IPS-18c (cell line): ENCODE data around the gene FMNL3.

Experiments used
- H3K4me3 ChIP-seq: 2 replicates; pipeline ENCODE4 v1.7.0; 2013; ENCODE audit warnings: low read depth, mild to moderate bottlenecking, low read length, moderate library complexity; ENCODE audit not compliant: insufficient read depth
- H3K9me3 ChIP-seq: one replicate; pipeline ENCODE4 v1.6.1; 2013; ENCODE audit warnings: mild to moderate bottlenecking, low read length, moderate library complexity; ENCODE audit not compliant: control insufficient read depth, insufficient read depth

Gene FMNL3

DNA sequence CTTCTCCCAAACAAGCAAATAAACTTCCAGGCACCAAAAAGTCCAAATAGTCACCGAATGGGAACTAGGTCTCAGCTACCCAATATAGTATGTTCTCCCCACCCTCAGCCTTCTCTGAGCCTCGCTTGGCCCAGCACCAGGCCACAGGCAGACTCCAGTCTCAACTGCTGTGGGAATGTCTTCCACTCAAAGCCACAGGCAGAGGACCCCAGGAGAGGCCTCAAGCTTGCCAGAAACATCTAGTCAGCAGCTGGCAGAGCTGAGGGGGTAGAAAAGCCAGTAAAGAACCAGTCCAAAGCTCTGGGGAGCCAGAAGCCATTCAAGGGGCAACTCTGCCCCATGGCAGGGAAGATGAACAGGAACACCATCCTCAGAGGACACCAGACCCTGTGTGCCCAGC, 41.8 kb downstream of the FMNL3 start:
- no peaks in the 10 kb centered on the region for H3K9me3 ChIP-seq
- H3K4me3 ChIP-seq: no peak overlapping the region

- H3K4me3 ChIP-seq: no peak overlapping the region
- no peaks in the 10 kb centered on the region for H3K9me3 ChIP-seq
These were observed 42.5 kb downstream of the FMNL3 start for GRCh38 chr12:49664591-49665239.

DNA sequence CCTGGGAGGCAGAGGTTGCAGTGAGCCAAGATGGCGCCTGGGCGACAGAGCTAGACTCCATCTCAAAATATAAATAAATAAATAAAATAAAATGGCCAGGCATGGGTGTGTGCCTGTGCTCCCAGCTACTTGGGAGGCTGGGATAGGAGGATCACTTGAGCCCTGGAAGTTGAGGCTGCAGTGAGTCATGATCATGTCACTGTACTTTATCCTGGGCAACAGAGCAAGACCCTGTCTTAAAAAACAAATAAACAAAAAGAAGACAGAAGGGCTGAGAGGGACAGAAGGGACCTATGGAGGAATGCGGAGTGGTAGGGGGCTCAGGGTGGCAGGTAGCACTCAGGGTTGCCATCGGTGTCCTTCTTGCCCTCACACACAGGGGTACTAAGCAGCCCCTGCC, 43.0 kb downstream of the FMNL3 start:
- H3K4me3 ChIP-seq: no peak overlapping the region
- H3K9me3 ChIP-seq: no peaks in the 10 kb centered on the region

GRCh38 chr12:49662998-49663843, 44.0 kb downstream of the FMNL3 start:
- Histone ChIP-seq H3K9me3 (no peaks in the 10 kb centered on the region), H3K4me3 (no peak overlapping the region)

- no peak overlapping the region for H3K4me3 ChIP-seq
- H3K9me3 ChIP-seq: no peaks in the 10 kb centered on the region
These were observed 45.5 kb downstream of the FMNL3 start for GRCh38 chr12:49661746-49662145.

GRCh38 chr12:49661191-49661590, 46.0 kb downstream of the FMNL3 start:
- Histone ChIP-seq H3K9me3 (no peaks in the 10 kb centered on the region), H3K4me3 (no peak overlapping the region)

- H3K9me3 ChIP-seq: no peaks in the 10 kb centered on the region
- no peak overlapping the region for H3K4me3 ChIP-seq
These were observed 47.5 kb downstream of the FMNL3 start for GRCh38 chr12:49659753-49660152.

- Histone ChIP-seq H3K9me3 (no peaks in the 10 kb centered on the region), H3K4me3 (no peak overlapping the region)
These were observed 48.9 kb downstream of the FMNL3 start for GRCh38 chr12:49658276-49658675.

DNA sequence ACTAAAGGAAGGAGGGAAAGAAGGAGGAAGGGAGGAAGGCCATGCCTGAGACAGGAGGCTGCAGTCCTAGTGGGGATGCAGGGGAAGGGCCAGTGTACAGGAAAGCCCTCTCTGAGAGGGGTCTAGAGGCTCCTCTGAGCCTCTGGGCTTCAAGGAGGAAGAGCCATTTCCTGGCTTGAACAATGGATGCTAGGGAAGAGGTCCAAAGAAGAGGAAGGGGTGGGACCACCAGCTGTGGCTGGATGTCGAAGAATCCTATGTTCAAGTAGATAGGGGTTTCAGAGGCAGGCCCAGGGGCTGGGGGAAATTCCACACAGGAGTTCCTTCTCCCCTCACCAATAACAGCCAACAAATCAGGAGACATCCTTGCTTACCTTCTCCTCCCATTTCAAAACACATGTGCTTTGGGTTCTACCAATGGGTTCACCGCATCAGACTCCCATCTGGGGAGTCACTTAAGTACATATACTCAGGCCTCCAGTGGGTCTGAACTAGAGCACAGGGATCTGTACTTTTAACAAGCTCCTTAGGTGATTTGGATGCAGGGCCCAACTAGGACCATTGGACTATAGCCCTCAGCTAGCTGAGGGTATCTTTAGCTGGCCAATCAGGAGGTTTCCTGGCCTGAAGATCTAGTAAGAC, 51.5 kb downstream of the FMNL3 start:
- H3K9me3 ChIP-seq: no peaks in the 10 kb centered on the region
- H3K4me3 ChIP-seq: no peak overlapping the region

DNA sequence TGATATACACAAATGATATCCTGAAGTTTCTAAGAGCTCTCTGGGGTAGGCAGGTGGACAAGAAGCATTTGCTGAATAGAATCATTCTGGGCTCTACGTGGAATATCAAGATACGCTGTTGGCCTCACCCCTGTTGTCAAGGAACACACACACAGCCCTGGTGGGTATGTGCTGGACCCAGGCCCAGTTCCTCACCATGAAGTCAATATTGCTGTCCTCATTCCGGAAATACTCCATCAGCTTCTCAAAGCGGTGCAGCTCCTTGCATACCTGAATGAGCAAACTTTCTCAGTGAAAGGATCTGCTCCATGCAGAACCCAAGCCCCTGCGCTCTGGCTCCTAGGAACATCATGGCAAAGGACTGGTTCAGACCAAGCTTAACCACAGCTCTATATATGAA, 52.5 kb downstream of the FMNL3 start:
- Histone ChIP-seq H3K9me3 (no peaks in the 10 kb centered on the region), H3K4me3 (no peak overlapping the region)

GRCh38 chr12:49652921-49653520, 54.2 kb downstream of the FMNL3 start:
- H3K4me3 ChIP-seq: no peak overlapping the region
- H3K9me3 ChIP-seq: no peaks in the 10 kb centered on the region

DNA sequence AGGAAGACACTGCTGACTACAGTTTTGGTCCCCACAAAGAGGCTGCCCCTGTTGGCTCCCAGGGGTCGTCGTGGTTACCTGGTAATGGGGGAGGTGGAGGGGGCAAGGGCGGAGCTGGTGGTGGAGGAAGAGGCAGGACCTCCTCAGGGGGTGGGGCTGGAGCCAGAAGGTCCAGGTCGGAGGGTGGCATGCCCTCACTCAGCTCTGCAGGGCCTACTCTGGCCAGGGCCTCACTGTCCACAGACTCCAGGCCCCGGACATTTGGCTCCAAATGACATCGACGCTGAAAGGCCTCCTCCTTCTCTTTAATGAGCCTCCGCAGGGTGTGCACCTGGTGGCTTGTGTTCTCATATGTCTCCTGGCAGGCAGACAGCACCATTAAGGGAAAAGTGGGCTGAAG, 55.4 kb downstream of the FMNL3 start:
- Histone ChIP-seq H3K4me3 (no peak overlapping the region), H3K9me3 (no peaks in the 10 kb centered on the region)

DNA sequence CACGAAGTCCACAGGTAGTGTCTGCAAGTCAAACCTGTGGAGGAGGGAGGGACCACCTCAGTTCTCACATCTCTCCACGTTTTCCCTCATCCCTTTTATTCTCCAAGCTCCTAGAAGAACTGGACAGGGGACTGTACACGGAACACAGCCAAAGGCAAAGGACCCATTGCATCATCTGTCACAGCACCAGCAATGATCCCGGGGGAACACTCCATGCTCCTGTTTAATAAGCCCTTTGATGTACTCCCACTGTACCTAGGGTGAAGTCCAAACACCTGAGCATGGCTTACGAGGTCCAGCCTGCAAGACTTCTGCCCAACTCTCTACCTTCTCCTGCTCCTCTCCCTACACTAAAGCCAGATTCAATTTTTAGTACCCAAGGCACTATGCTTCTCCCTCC, 57.3 kb downstream of the FMNL3 start:
- Histone ChIP-seq H3K4me3 (no peak overlapping the region), H3K9me3 (peaks cover 2% of the 10 kb centered on the region)

DNA sequence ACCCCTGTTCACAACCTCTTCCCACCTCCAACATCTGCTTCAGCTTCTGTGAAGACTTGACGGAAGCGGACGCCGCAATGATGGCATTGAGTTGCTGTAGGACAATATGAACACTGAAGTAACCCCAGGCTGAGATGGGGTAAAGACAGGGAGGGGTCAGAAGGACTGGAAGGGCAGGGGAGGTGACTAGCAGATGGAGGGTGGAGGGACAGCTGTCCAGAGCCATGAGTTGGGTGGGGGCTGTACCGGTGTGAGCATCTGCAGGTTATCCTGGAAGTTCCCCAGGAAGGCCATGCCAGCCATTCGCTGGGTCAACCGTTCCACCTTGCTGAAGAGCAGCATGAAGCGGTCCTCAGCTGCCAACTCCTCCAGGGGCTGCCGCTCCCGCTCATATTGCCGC, 57.8 kb downstream of the FMNL3 start:
- no peak overlapping the region for H3K4me3 ChIP-seq
- H3K9me3 ChIP-seq: peaks cover 2% of the 10 kb centered on the region

- Histone ChIP-seq H3K4me3 (no peak overlapping the region), H3K9me3 (peaks cover 2% of the 10 kb centered on the region)
These were observed 58.5 kb downstream of the FMNL3 start for GRCh38 chr12:49648712-49649003.

DNA sequence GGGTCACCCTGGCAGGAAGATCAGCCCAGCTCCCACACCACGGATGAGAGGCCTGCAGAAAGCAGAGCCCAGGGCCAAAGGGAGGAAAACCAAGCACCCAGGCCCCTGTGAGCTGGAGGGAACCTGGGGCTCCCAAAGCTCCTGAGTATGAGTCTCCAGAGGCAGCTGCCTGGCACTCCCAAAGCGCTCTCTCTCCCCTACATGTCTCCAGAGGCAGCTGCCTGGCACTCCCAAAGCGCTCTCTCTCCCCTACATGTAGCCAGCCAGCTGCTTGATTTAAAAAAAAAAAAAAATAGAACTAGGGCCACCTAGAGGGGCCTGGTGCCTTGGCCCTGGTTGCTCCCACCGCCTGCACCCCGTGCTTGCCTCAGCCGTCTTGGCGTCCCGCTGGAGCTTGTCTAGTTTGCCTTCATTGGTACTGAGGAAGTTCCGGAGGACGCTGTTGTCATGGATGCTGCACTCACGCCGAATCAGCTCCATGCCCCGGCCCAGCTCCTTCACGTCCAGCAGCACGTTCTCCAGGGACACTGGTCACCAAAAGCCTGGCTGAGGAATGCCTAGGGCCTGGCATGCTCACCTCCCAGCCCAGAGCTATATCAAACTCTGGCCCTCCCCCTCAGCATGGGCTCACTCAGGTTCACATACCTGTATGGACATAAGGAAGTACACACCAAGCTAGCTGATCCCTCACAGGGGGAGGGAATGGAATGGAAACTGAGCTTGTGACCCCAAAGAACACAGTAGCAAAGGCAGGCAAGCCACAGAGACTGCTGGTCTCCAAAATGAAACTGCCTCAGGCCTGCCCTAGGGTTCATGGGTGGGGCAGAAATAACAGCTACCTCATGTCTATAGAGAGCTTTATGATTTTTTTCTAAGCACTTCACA, 59.1 kb downstream of the FMNL3 start:
- Histone ChIP-seq H3K4me3 (no peak overlapping the region), H3K9me3 (peaks cover 2% of the 10 kb centered on the region)
